CD4-positive, alpha-beta T cell treated with Interleukin-21 for 1 hour (primary cell): ENCODE results near the gene REELD1.

Experiments used
- DNase-seq: peaks from one replicate; pipeline ENCODE4 v3.0.0-alpha.2; 2020

Gene REELD1

GRCh38 chr4:146229406-146229805 is 15.1 kb downstream of the REELD1 start:
- no peak for DNase-seq

DNA sequence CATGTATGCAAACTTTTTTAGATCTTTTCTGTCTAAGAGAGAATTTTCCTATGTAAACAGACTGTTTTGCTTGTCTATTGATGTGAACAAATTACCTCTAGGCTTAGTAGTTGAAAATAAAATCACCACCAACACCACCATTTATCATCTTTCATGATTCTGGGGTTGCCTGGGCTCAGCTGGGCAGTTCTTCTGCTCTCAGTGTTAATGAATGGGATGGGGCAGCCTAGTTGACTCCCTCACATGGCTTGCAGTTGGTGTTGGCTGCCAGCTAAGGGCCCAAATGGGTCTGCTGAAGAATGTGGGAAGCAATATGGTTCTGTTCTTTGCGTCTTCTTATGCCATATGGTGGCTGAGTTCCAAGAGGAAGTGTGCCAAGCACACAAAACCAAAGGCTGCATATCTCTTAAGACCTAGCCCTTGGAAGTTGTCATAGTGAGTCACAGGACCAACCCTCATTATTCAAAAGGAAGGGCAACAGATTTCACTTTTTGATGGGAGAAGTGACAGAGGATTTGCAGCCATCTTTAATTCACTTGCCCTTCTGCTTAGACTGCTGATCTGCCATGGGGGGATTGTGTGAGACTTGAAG is 17.9 kb downstream of the REELD1 start:
- DNase-seq, result no peak

- no peak for DNase-seq
Measured at GRCh38 chr4:146235654-146236177, 21.4 kb downstream of the REELD1 start.

DNA sequence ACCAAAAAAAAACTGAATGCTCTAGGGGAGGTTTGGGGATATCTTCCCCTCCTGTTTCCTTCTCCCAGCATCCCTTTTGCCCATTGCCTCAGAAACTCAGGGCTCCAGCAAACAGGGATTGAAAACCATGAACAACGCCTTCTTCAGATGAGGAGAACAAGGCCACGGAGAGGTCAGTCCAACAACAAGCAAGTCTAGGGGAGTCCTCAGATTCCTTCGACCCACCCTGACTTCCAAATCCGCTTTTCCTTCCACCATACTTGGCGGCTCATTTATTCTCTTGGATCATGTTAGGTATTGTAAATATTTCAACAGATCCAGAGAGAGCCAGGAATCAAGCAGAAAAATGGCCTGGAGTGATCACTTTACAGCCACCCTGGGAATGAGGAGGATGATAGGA is 21.9 kb downstream of the REELD1 start:
- DNase-seq, result no peak

GRCh38 chr4:146237092-146237491 is 22.8 kb downstream of the REELD1 start:
- no peak for DNase-seq

- no peak for DNase-seq
Measured at GRCh38 chr4:146238107-146238506, 23.8 kb downstream of the REELD1 start.

DNA sequence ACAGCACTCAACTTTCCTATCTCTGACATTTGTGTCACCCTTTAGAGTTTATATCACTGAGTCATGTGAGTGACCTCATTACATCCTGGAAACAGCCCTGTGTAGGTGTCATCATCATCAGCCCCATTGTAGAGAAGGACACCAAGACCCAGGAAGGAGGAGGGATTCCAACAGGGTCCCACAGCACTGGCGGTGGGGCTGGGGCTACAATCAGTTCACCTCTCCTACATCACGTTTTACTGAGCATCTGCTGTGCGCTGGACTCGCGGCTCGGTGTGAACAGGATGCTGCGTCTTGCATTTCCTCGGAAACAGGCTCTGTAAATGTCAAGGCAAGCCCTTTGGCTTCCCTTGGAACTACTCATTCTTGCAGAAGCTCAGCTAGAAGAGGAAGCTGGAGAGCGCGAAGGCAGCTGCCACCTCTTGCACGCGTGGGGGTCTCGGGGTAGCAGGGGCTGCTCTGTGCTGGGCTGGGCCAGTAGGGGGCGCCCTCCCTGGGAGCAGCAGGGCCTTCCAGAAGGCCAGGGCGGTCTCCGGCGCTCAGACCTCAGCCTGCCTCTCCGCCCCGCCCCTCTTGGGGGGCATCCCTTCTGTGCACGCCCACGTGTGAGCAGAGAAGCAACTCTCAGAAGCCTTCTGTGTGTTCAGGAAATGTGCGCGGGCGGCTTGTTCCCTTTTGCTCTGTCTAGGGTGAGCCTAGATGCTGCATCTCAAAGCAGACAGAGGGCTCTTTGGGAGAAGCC is 29.0 kb downstream of the REELD1 start:
- DNase-seq, result peak; percentile 43

DNA sequence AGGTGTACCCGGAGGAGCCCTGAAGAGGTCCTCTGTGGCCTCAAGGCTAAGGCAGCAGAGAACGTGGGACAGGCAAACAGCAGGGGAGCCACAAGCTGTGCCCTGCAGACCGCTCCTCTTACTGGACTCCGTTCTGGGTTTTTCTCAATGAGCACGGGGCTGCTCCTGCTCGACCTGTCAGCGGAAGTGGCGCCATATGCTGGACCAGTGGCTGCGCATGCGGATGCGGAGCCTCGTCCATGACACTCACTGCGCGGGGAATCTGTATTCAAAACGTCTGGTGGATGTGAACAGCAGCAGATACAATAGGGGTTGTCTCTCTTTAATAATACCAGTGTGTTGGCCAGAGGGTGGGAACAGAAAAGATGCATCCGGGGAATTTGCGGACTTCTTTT is 29.5 kb downstream of the REELD1 start:
- DNase-seq, result no peak

- no peak for DNase-seq
Measured at GRCh38 chr4:146244496-146244895, 30.2 kb downstream of the REELD1 start.

GRCh38 chr4:146245246-146245645 is 30.9 kb downstream of the REELD1 start:
- no peak for DNase-seq

GRCh38 chr4:146245850-146246249 is 31.5 kb downstream of the REELD1 start:
- no peak for DNase-seq

GRCh38 chr4:146246381-146246780 is 32.0 kb downstream of the REELD1 start:
- no peak for DNase-seq

GRCh38 chr4:146247356-146247755 is 33.0 kb downstream of the REELD1 start:
- DNase-seq, result no peak

GRCh38 chr4:146252969-146253611 is 38.8 kb downstream of the REELD1 start:
- no peak for DNase-seq

DNA sequence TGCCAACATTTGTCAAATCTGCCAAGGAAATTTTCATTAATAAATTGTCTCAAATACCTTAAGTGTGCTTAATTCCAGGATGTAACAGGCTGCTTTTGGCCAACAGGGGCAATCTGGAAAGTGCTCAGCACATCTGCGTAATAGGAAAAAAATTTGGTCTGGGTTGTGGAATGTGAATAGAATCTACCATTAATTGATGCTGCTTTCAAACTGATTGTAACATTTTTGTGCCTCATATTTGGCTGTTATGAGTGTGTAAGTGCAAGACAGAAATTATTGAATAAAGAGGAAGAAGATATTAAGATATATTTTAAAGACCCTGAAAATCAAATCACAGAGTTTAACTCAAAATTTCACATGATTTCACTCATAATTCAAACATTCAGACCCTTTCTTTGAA is 41.1 kb downstream of the REELD1 start:
- no peak for DNase-seq

DNA sequence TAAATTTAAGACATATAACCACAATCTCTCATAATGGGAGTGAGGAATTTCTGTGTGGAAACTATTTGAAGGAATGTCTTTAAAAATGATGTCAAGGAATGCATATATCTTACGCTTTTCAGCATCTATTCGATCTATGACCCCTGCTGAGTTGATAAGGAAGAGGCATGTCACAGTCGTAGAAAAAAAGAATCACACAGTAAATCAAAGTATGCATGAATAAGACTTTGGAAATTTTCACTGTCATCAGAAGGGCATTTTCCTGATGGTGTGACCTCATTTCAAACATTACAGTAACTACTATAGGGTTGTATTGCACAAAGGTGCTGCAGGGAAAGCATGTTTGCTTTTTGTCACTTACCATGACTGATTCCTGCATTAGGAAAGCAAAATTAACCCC is 41.5 kb downstream of the REELD1 start:
- no peak for DNase-seq

- no peak for DNase-seq
Measured at GRCh38 chr4:146256328-146256727, 42.0 kb downstream of the REELD1 start.

GRCh38 chr4:146257511-146257910 is 43.2 kb downstream of the REELD1 start:
- DNase-seq, result no peak

- no peak for DNase-seq
Measured at GRCh38 chr4:146260521-146260920, 46.2 kb downstream of the REELD1 start.

DNA sequence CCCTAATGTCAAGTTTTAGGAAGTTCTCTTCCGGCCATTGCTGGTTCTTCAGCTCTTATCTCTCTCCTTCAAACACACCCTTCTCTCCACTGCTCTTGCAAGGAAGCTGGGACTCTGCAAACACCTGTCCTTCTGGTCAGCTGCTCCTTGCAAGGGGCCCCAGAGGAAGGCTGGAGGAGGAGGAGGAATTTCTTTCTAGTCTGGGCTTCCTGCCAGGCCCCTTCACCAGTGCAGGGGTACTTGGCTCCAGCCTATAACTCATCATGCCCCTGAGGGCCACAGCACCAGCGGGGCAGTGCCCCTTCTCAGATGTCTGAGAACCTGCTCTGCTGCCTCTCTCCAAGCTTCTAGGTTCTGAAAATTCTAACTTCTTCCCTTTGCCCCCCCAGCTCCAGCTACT is 46.7 kb downstream of the REELD1 start:
- DNase-seq, result no peak

DNA sequence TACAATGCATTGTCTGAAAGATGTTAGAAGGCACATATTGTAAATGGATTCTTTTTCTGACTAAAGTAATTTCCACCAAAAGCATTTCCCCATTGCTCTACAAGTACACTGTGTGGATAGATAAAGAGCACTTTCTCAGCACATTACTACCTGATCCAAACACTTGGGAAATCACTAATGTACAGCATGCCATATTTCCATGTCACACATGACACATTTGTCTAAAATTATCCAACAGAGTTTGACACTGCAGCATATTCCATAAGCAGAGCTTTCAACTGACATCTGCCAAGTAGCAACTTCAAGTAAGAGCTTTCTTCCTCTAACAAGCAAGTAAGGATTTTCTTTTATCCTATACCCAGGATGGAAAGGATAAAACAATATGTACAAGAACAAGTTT is 49.5 kb downstream of the REELD1 start:
- no peak for DNase-seq

GRCh38 chr4:146265950-146266490 is 51.7 kb downstream of the REELD1 start:
- no peak for DNase-seq

DNA sequence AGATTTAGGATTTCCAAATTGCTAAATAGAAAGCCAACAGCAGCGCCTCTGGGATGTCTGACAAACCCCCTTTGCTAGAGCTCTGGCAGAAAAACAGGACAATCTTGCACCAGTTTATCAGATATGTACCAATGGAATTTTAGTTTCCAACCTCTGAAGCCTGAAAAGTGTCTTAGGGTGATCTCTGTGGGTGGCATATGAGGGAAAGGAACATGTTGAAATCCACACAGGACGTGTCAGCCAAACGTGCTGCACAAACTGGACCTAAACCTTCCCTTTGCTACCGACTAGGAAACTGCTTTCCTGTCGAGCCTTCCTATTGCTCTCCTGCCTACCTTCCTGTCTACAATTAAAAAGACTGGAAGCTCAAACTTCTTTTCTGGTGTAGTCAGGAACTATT is 53.5 kb downstream of the REELD1 start:
- DNase-seq, result no peak

DNA sequence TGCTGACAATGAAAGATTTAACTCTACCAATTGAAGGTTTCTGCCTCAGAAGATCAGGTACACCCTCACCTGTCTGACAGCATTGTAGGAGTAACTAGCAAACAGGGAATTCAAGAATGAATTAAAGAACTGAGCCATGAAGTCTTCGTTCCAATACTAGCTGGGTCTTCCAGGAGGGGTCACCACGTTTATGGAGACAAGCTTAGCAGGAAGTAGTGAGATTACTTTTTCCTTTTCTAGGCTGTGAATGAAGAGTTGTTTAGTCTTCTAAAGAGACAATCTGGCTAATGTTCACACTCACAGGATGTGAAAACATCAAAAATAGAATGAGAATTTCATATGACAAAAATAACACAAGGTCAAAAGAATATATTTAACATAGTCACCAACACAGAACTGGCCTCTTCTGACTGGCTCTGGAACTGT is 54.9 kb downstream of the REELD1 start:
- no peak for DNase-seq
